IPS DF 6.9 (cell line): ENCODE results near the gene ZNF335.
A peak's percentile ranks its signal among the peaks of the same experiment; 100 is the strongest.

Experiments used
- DNase-seq: peaks from one replicate; pipeline ENCODE4 v3.0.0-alpha.2; 2013; ENCODE audit warnings: low read depth, low spot score
- H3K27ac ChIP-seq: one replicate; pipeline ENCODE4 v1.5.1; 2013; ENCODE audit warnings: low read length, control low read depth
- H3K27me3 ChIP-seq: 2 replicates; pipeline ENCODE4 v1.6.1; 2013; ENCODE audit warnings: mild to moderate bottlenecking, low read length; ENCODE audit not compliant: control insufficient read depth, insufficient read depth
- H3K36me3 ChIP-seq: 2 replicates; pipeline ENCODE4 v1.6.1; 2013; ENCODE audit warnings: low read length; ENCODE audit not compliant: control insufficient read depth, insufficient read depth
- H3K4me1 ChIP-seq: 2 replicates; pipeline ENCODE4 v1.6.1; 2013; ENCODE audit warnings: low read length; ENCODE audit not compliant: control insufficient read depth, insufficient read depth
- H3K4me3 ChIP-seq: 2 replicates; pipeline ENCODE4 v1.5.1; 2013; ENCODE audit warnings: mild to moderate bottlenecking, low read length
- H3K9me3 ChIP-seq: 2 replicates; pipeline ENCODE4 v1.6.1; 2013; ENCODE audit warnings: low read length, inconsistent platforms; ENCODE audit not compliant: control insufficient read depth, insufficient read depth
- WGBS: extraction: QIAGEN DNeasy Blood & Tissue Kit; methylation state at CpG from one replicate; pipeline ENCODE4 v1.1.7; 2013; ENCODE audit warnings: mixed read lengths, missing lambda C conversion rate; ENCODE audit not compliant: insufficient read length, insufficient coverage; 5-methylcytosine and 5-hydroxymethylcytosine counted together

ZNF335 gene, protein sequence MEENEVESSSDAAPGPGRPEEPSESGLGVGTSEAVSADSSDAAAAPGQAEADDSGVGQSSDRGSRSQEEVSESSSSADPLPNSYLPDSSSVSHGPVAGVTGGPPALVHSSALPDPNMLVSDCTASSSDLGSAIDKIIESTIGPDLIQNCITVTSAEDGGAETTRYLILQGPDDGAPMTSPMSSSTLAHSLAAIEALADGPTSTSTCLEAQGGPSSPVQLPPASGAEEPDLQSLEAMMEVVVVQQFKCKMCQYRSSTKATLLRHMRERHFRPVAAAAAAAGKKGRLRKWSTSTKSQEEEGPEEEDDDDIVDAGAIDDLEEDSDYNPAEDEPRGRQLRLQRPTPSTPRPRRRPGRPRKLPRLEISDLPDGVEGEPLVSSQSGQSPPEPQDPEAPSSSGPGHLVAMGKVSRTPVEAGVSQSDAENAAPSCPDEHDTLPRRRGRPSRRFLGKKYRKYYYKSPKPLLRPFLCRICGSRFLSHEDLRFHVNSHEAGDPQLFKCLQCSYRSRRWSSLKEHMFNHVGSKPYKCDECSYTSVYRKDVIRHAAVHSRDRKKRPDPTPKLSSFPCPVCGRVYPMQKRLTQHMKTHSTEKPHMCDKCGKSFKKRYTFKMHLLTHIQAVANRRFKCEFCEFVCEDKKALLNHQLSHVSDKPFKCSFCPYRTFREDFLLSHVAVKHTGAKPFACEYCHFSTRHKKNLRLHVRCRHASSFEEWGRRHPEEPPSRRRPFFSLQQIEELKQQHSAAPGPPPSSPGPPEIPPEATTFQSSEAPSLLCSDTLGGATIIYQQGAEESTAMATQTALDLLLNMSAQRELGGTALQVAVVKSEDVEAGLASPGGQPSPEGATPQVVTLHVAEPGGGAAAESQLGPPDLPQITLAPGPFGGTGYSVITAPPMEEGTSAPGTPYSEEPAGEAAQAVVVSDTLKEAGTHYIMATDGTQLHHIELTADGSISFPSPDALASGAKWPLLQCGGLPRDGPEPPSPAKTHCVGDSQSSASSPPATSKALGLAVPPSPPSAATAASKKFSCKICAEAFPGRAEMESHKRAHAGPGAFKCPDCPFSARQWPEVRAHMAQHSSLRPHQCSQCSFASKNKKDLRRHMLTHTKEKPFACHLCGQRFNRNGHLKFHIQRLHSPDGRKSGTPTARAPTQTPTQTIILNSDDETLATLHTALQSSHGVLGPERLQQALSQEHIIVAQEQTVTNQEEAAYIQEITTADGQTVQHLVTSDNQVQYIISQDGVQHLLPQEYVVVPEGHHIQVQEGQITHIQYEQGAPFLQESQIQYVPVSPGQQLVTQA (N-terminal part only)

GRCh38 chr20:45971675-45972499 lies at the start of gene ZNF335:
Gene ZNF335, minus strand, starts transcription at chr20:45972203. Its CDS starts 793 bp downstream, at chr20:45971410.
- Histone ChIP-seq H3K27ac (no peak within 1 kb of the TSS), H3K4me3 (peak within 1 kb of the TSS; percentile 80), H3K36me3 (peaks cover 14% of the 10 kb centered on the region), H3K27me3 (no peaks in the 10 kb centered on the region), H3K4me1 (no peaks in the 10 kb centered on the region; the same call in none of the 2 replicates), H3K9me3 (no peaks in the 10 kb centered on the region)
- peak; percentile 84 for DNase-seq
- WGBS: no CpG with 5 or more reads among the region's 72 CpGs

DNA sequence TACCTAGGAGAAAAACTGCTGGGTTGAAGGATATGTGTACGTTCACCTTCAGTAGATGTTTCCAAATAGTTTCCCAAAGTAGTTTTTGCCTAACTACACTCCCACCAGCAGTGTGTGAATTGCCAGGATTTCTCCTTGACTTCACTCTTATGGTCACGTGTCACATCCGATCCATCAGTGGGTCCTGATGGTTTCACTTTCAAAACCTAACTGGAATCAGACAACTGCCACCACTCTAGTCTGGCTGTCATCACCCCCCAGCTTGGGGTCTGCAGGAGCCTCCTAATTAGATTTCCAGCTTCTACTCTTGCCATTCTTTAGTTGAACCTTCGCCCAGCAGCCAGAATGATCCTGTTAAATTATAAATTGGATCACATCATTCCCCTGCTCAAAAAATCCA lies 48.6 kb upstream of the ZNF335 start:
- H3K36me3 ChIP-seq: no peaks in the 10 kb centered on the region
- H3K27ac ChIP-seq: no peak overlapping the region
- H3K4me1 ChIP-seq: no peaks in the 10 kb centered on the region
- H3K9me3 ChIP-seq: no peaks in the 10 kb centered on the region
- DNase-seq: no peak
- no peak overlapping the region for H3K4me3 ChIP-seq
- H3K27me3 ChIP-seq: no peaks in the 10 kb centered on the region; the same call in 1 of the 2 replicates
- WGBS: no CpG with 5 or more reads among the region's 4 CpGs

DNA sequence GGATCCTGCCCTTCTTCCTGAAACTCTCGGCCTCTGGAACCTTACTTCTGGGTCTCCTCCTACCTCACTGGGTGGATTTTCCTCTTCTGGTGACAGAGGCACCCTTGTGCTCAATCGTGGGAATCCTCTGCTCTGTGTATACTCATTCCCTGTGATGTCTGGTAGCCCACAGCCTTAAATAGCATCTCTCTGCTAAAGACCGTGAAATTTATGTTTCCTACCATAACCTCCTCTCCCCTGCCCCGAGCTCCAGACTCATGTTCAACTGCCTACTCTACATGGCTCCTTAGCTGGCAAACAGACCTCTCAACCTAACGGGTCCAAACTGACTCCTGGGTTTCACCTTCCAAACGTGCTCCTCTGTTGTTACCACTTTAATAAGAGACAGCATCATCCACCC lies 46.6 kb upstream of the ZNF335 start:
- H3K36me3 ChIP-seq: no peaks in the 10 kb centered on the region
- no peaks in the 10 kb centered on the region; the same call in 1 of the 2 replicates for H3K27me3 ChIP-seq
- H3K4me3 ChIP-seq: no peak overlapping the region
- whole genome bisulfite sequencing: no CpG with 5 or more reads among the region's 6 CpGs
- DNase-seq: no peak
- H3K4me1 ChIP-seq: peaks cover 1% of the 10 kb centered on the region; the same call in 1 of the 2 replicates
- H3K9me3 ChIP-seq: no peaks in the 10 kb centered on the region
- no peak overlapping the region for H3K27ac ChIP-seq

DNA sequence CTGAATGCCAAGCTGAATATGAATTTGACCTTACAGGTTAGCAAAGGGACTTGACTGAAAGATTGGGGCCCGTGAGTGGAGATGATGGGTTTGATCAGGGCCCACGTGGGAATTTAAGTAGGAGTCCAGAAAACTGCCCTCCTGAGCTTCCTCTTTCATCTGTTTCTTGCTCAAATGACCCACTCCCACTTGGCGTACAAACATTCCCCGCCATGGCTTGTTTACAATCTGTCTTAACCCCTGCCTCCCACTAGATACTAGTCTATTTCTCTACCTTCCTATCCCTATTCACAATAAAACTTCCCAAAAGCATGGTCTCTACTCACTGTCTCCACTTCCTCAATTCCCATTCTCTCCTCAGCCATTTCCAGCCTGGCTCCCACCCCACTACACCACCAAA lies 46.1 kb upstream of the ZNF335 start:
- Histone ChIP-seq H3K27me3 (no peaks in the 10 kb centered on the region), H3K4me1 (peaks cover 3% of the 10 kb centered on the region), H3K27ac (no peak overlapping the region), H3K9me3 (no peaks in the 10 kb centered on the region), H3K36me3 (no peaks in the 10 kb centered on the region), H3K4me3 (no peak overlapping the region)
- no CpG with 5 or more reads among the region's 4 CpGs for WGBS
- DNase-seq: no peak

DNA sequence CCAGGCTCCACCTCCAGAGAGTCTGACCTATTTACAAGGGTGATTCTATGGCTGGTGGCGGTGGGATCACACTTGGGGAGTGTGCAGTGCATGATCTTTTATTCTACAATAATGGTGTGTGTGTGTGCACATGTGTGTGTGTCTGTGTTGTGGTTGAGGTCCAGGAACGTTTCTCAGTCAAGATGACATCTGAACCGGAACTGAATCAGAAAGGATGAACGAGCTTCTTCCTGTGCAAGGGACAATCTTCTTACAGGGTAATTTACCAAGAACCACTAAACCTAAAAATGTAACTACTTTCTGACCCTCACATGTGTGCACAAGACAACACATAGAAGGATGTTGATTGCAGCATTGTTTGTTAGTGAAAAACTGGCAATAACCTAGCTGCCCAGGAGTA lies 45.3 kb upstream of the ZNF335 start:
- no peaks in the 10 kb centered on the region for H3K9me3 ChIP-seq

GRCh38 chr20:46014517-46015396 lies 42.8 kb upstream of the ZNF335 start:
- no peak overlapping the region for H3K27ac ChIP-seq
- no CpG with 5 or more reads among the region's 7 CpGs for WGBS
- peaks cover 6% of the 10 kb centered on the region for H3K4me1 ChIP-seq
- H3K36me3 ChIP-seq: no peaks in the 10 kb centered on the region
- no peak for DNase-seq
- H3K27me3 ChIP-seq: no peaks in the 10 kb centered on the region
- H3K4me3 ChIP-seq: no peak overlapping the region
- H3K9me3 ChIP-seq: no peaks in the 10 kb centered on the region

More for the DNA sequence above, 45.3 kb upstream of the ZNF335 start:
- Histone ChIP-seq H3K4me1 (peaks cover 3% of the 10 kb centered on the region), H3K4me3 (no peak overlapping the region), H3K27ac (no peak overlapping the region), H3K27me3 (no peaks in the 10 kb centered on the region), H3K36me3 (no peaks in the 10 kb centered on the region)
- DNase-seq: no peak
- WGBS: no CpG with 5 or more reads among the region's 4 CpGs

DNA sequence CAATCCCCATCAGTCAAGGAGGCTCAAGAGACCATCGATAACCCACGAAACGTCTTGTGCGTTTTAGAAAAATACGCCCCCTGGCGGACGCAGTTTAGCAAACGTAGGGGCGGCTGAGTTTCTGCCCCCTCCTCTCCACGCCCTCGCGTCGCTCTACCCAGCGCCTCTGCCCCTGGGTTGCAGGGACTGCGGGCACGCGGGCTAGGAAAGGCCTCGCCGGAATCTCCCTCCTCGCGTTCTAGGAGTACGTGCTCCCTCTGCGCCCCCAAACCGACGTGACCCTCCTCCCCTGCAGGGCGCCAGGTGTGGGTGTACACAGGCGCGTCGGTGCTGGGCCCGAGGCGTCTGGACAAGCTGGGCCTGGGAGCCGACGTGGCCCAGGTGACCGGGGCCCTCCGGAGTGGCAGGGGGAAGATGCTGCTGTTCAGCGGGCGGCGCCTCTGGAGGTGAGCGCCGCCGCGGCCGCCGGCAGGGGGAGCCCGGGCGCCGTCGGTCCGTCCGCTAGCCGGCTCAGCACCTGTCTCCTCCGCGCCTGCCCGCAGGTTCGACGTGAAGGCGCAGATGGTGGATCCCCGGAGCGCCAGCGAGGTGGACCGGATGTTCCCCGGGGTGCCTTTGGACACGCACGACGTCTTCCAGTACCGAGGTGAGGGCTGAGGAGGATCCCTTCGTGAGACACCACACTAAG lies 42.0 kb upstream of the ZNF335 start:
- WGBS: no CpG with 5 or more reads among the region's 67 CpGs
- H3K27me3 ChIP-seq: no peaks in the 10 kb centered on the region
- H3K4me1 ChIP-seq: peaks cover 6% of the 10 kb centered on the region
- H3K4me3 ChIP-seq: peak overlapping the region; percentile 29; the same call in 1 of the 2 replicates
- H3K36me3 ChIP-seq: no peaks in the 10 kb centered on the region
- no peak for DNase-seq
- H3K27ac ChIP-seq: no peak overlapping the region
- H3K9me3 ChIP-seq: no peaks in the 10 kb centered on the region

GRCh38 chr20:46013322-46013828 lies 41.4 kb upstream of the ZNF335 start:
- Histone ChIP-seq H3K4me3 (peak overlapping the region; percentile 9; the same call in 1 of the 2 replicates), H3K27me3 (no peaks in the 10 kb centered on the region), H3K36me3 (no peaks in the 10 kb centered on the region), H3K27ac (no peak overlapping the region), H3K4me1 (peaks cover 7% of the 10 kb centered on the region), H3K9me3 (no peaks in the 10 kb centered on the region)
- whole genome bisulfite sequencing: no CpG with 5 or more reads among the region's 29 CpGs
- no peak for DNase-seq
